Left colon (tissue), 2 donors: Measurements from ENCODE around the gene LKAAEAR1. TPM values are rescaled to one million over a fixed set of nuclear protein-coding genes. Genes with fewer than 3 reads are reported as not detected.

Experiments
- ATAC-seq: fragments of 200-7000 bp; cut with Tn5 transposase; one replicate; pipeline ENCODE4 v1.9.1; 2020; ENCODE audit warnings: mild to moderate bottlenecking, moderate library complexity
- DNase-seq, 2 donors: peaks; one replicate each; pipeline ENCODE4 v3.0.0-alpha.2; 2020
- intact Hi-C, 2 donors: fragments of 100-400 bp; cut with DNase I in 1 of 2; cut with micrococcal nuclease in 1 of 2; formaldehyde crosslinking; loops; one replicate each; pipeline versions ENCODE4 v1.11.2 to v1.14.0; 2022; cut with DNase I, micrococcal nuclease
- total RNA-seq, 2 donors: library from RNA; stranded (reverse); fragmentation: NEBNext Ultra II Directional; extraction: Animal tissue kit (Norgen Biotek cat#: 25700); gene quantifications; one replicate each; pipeline ENCODE4 v1.2.1, GENCODE V29; 2021
- donor health status: DM: no; HTN: no; CAD: no.
- donor health status: DM: yes; HTN: yes; CAD: no.

Gene LKAAEAR1
- total RNA-seq, 2 donors from 2014 or later, result not detected

DNA sequence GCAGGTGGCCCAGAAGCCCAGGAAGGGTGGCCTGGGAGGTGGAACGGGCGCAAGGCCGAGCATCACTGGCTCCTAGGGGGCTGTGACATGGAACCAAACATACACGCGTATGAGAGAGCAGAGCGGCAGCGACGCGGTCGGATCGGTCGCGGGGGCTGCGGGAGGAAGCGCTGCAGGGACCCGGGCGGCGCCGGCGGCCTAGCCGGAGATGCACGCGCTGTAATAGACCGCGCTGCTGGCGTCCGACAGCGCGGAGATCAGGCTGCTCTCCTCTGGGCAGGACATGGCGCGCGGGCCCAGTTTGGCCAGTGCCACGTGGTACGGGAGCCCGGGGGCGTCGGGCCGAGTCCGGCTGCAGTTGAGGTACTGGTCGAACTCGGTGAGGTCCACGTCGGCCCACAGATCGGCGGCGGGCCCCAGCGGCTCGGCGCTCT, 36.2 kb downstream of the LKAAEAR1 start:
- intact Hi-C loops, result no loop called here
- ATAC-seq (no peak), DNase-seq (no peak)

GRCh38 chr20:64047046-64047389, 37.2 kb downstream of the LKAAEAR1 start:
- ATAC-seq, result no peak
- DNase-seq, result no peak
- intact Hi-C loops, result no loop called here

- no peak for ATAC-seq
- no peak for DNase-seq
- intact Hi-C loops, result no loop called here
Observed at GRCh38 chr20:64045346-64046011, 38.7 kb downstream of the LKAAEAR1 start.

- intact Hi-C loops, result no loop called here
- no peak for DNase-seq
- ATAC-seq, result peak; percentile 18
Observed at GRCh38 chr20:64044484-64045247, 39.5 kb downstream of the LKAAEAR1 start.

GRCh38 chr20:64043768-64044167, 40.4 kb downstream of the LKAAEAR1 start:
- intact Hi-C loops, result no loop called here
- no peak for DNase-seq
- no peak for ATAC-seq

DNA sequence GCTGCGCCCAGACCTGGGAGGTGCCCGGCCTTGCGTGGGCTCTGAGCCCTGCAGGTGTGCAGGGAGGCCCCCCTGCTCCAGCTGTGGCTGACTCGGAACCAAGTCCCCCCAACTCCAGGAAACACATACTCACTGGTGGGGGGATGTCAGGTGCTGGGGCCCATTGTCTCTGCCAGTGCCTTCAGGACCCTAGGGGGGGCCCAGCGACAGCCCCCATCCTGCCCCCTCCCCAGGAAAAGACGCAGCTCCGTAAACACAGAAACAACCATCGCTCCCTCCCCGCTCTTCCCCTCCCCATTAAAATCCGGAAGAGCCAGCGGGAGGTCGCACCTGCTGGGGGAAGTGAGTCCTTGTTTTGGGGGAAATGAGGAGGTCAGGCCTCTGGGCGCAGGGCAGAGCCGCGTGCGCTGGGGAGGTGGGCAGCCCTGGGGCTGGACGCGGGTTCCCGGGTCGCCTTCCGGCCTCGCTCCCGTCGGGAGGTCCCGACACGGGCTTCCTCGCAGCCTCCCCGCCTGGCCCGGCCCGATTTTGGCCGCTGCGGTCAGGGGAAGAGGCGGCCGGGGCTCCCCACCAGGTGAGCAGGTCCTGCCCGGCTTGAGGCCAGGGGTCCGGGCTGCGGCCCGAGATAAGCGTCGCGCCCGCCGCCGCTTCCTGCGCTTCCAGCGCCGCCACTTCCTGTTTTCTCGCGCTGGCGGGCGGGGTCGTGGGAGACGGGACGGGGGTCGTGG, 42.0 kb downstream of the LKAAEAR1 start:
- ATAC-seq (no peak), DNase-seq (no peak)
- intact Hi-C loops, result no loop called here

DNA sequence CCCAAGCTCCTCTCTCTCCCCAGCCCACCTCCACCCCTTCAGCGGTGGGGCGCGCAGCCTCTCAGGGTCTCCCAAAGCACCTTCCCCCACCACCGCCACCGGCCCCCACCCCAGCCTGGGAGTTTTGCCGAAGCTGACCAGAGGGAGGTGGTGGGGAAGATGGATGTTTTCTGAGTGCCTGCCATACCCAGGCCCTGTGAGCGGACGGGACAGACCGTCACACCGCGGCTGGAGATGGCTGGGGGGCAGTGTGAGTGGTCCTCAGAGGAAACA, 42.5 kb downstream of the LKAAEAR1 start:
- intact Hi-C loops, result no loop called here
- ATAC-seq, result no peak

GRCh38 chr20:64041040-64041780, 43.0 kb downstream of the LKAAEAR1 start:
- no peak for DNase-seq
- intact Hi-C loops, result no loop called here
- ATAC-seq, result no peak

More for the DNA sequence above, 42.5 kb downstream of the LKAAEAR1 start:
- no peak for DNase-seq

- ATAC-seq, result no peak
- intact Hi-C loops, result no loop called here
- DNase-seq, result no peak
Observed at GRCh38 chr20:64040231-64041039, 43.8 kb downstream of the LKAAEAR1 start.

GRCh38 chr20:64039293-64040160, 44.7 kb downstream of the LKAAEAR1 start:
- DNase-seq (no peak), ATAC-seq (peak; percentile 16)
- intact Hi-C loops, result no loop called here

- peak; percentile 61 to 81 for DNase-seq
- peak; percentile 87 for ATAC-seq
- intact Hi-C loops, result no loop called here
Observed at GRCh38 chr20:64038565-64039292, 45.5 kb downstream of the LKAAEAR1 start.

- ATAC-seq, result peak; percentile 52
- DNase-seq, result peak in 1 of 2 donors; percentile 34
- intact Hi-C loops, result no loop called here
Observed at GRCh38 chr20:64038224-64038564, 46.0 kb downstream of the LKAAEAR1 start.

GRCh38 chr20:64037498-64038213, 46.5 kb downstream of the LKAAEAR1 start:
- no peak for DNase-seq
- intact Hi-C loops, result no loop called here
- no peak for ATAC-seq

GRCh38 chr20:64037199-64037497, 47.0 kb downstream of the LKAAEAR1 start:
- intact Hi-C loops, result no loop called here
- DNase-seq, result no peak
- ATAC-seq, result no peak

GRCh38 chr20:64036346-64037198, 47.6 kb downstream of the LKAAEAR1 start:
- ATAC-seq (no peak), DNase-seq (no peak)
- intact Hi-C loops, result no loop called here

GRCh38 chr20:64035933-64036345, 48.3 kb downstream of the LKAAEAR1 start, which contains the start of gene C20orf204:
Gene C20orf204 (plus strand): TSS chr20:64036182. CDS start chr20:64036324, 142 bp downstream.
- DNase-seq (no peak), ATAC-seq (no peak)
- intact Hi-C loops, result no loop called here
